Keratinocyte (primary cell): Measurements from ENCODE around the gene GUK1. TPM values are rescaled to one million over a fixed set of nuclear protein-coding genes. Genes with fewer than 3 reads are reported as not detected.
A peak's percentile ranks its signal among the peaks of the same experiment; 100 is the strongest.

Experiments
- DNase-seq: peaks from one replicate; pipeline ENCODE4 v3.0.0-alpha.2; 2011; ENCODE audit warnings: low read depth, missing footprints, low spot score
- FAIRE-seq: peaks from 2 replicates; lab custom pipeline; 2011; peaks lifted over from hg19 to GRCh38; lab: Jason Lieb, UNC
- H2AFZ ChIP-seq: 2 replicates; pipeline ENCODE4 v1.6.0; 2012; ENCODE audit warnings: low read length, control low read depth, inconsistent platforms; ENCODE audit not compliant: control insufficient read depth
- H3K27ac ChIP-seq: 2 replicates; pipeline ENCODE4 v1.5.1; 2011; ENCODE audit warnings: low read length; ENCODE audit not compliant: control insufficient read depth, insufficient read depth
- H3K27me3 ChIP-seq: 3 replicates; pipeline ENCODE4 v1.6.0; 2011; ENCODE audit warnings: low read length; ENCODE audit not compliant: control insufficient read depth, insufficient read depth; ENCODE audit errors: extremely low read depth
- H3K36me3 ChIP-seq, 2 experiments: 2 replicates in 1 of 2; 3 replicates in 1 of 2; pipeline ENCODE4 v1.5.1; 2011; ENCODE audit warnings: low read length in 2 of 2, mild to moderate bottlenecking in 1 of 2; ENCODE audit not compliant: control insufficient read depth in 2 of 2, insufficient read depth in 2 of 2; ENCODE audit errors: extremely low read depth in 1 of 2
- H3K4me1 ChIP-seq: 3 replicates; pipeline ENCODE4 v1.5.1; 2011; ENCODE audit warnings: low read length; ENCODE audit not compliant: control insufficient read depth, insufficient read depth; ENCODE audit errors: extremely low read depth
- H3K4me2 ChIP-seq: 3 replicates; pipeline ENCODE4 v1.6.0; 2011; ENCODE audit warnings: low read depth, low read length; ENCODE audit not compliant: control insufficient read depth, insufficient read depth; ENCODE audit errors: extremely low read depth
- H3K4me3 ChIP-seq, 3 experiments: fragments of 200-600 bp in 1 of 3; sonication (generic) in 1 of 3; 2 replicates in 2 of 3; 3 replicates in 1 of 3; pipeline ENCODE4 v1.5.1; 2011 to 2016; ENCODE audit warnings: low read length in 3 of 3, mild to moderate bottlenecking in 3 of 3, control low read depth in 2 of 3, inconsistent platforms in 1 of 3, low read depth in 1 of 3, mixed read lengths in 1 of 3, mixed run types in 1 of 3, moderate library complexity in 1 of 3; ENCODE audit not compliant: control insufficient read depth in 2 of 3, insufficient read depth in 2 of 3; ENCODE audit errors: extremely low read depth in 1 of 3
- H3K79me2 ChIP-seq: 2 replicates; pipeline ENCODE4 v1.6.0; 2012; ENCODE audit warnings: low read length; ENCODE audit not compliant: control insufficient read depth, insufficient read depth
- H3K9ac ChIP-seq: 3 replicates; pipeline ENCODE4 v1.6.0; 2011; ENCODE audit warnings: low read length; ENCODE audit not compliant: control insufficient read depth, insufficient read depth; ENCODE audit errors: extremely low read depth
- H3K9me1 ChIP-seq: 3 replicates; pipeline ENCODE4 v1.6.0; 2011; ENCODE audit warnings: low read length; ENCODE audit not compliant: control insufficient read depth, insufficient read depth; ENCODE audit errors: extremely low read depth
- H3K9me3 ChIP-seq: 2 replicates; pipeline ENCODE4 v1.5.1; 2012; ENCODE audit warnings: low read depth, low read length; ENCODE audit not compliant: control insufficient read depth
- H4K20me1 ChIP-seq: 3 replicates; pipeline ENCODE4 v1.6.0; 2011; ENCODE audit warnings: low read length; ENCODE audit not compliant: control insufficient read depth, insufficient read depth; ENCODE audit errors: extremely low read depth
- CTCF ChIP-seq, 3 experiments: IDR thresholded peaks in 1 of 3; conservative IDR thresholded peaks in 1 of 3; optimal IDR thresholded peaks in 1 of 3; 2 replicates in 2 of 3; 3 replicates in 1 of 3; pipeline versions ENCODE3 to v1.5.1; 2011; ENCODE audit warnings: low read length in 3 of 3, mild to moderate bottlenecking in 3 of 3, moderate library complexity in 2 of 3, control low read depth in 1 of 3, inconsistent platforms in 1 of 3; ENCODE audit not compliant: insufficient read depth in 2 of 3; ENCODE audit errors: extremely low read depth in 1 of 3
- EZH2 ChIP-seq: IDR thresholded peaks from one replicate; pipeline ENCODE4 v1.6.1; 2012; ENCODE audit warnings: inconsistent platforms, mild to moderate bottlenecking, low read length, moderate library complexity
- dilution Hi-C: fragments of 300-500 bp; cut with MboI; formaldehyde crosslinking; loops from one replicate; pipeline ENCODE4 v1.7.0; 2020; ENCODE audit warnings: low sequenced_read_pairs; ENCODE audit not compliant: extremely low pct_ligation_motif_present
- polyA plus RNA-seq, 5 experiments: library from polyadenylated mRNA; depleted of rRNA in 3 of 5; stranded (reverse) in 3 of 5; stranded (forward) in 1 of 5; unstranded in 1 of 5; fragments of >200 nt; gene quantifications; 1 replicate in 1 of 5; 2 replicates in 3 of 5; 3 replicates in 1 of 5; pipeline versions ENCODE4 v1.2.1 to v1.2.3, GENCODE V29; 2011 to 2012; ENCODE audit warnings: missing spikeins in 2 of 5, low read depth in 1 of 5, low replicate concordance in 1 of 5

GUK1 gene
- polyA plus RNA-seq, 1 donor (not counting 4 experiments of a cell fraction or from before 2014, with no cell fraction given): 450 TPM

GRCh38 chr1:228100822-228101613 lies 39.1 kb upstream of the GUK1 start:
- H4K20me1 ChIP-seq: peaks cover 35% of the 10 kb centered on the region
- H2AFZ ChIP-seq: no peak overlapping the region
- no peak for TF ChIP-seq CTCF (optimal IDR thresholded peaks at IDR 0.05 in 1 of 3, IDR thresholded peaks at IDR 0.05 in 1 of 3, conservative IDR thresholded peaks at IDR 0.05 in 1 of 3; ENCODE audit: extremely low read depth in 1 of 3, insufficient read depth in 2 of 3, low read length in 3 of 3)
- TF ChIP-seq EZH2: no peak
- FAIRE-seq (no peak), DNase-seq (no peak)
- peaks cover 28 to 32% of the 10 kb centered on the region in 2 experiments for H3K36me3 ChIP-seq
- peak overlapping the region in 1 of 3 experiments; percentile 75 for H3K4me3 ChIP-seq
- dilution Hi-C loops: no loop called here
- peaks cover 55% of the 10 kb centered on the region for H3K79me2 ChIP-seq
- no peak overlapping the region for H3K9ac ChIP-seq
- H3K27me3 ChIP-seq: no peaks in the 10 kb centered on the region
- H3K9me3 ChIP-seq: no peaks in the 10 kb centered on the region
- peaks cover 5% of the 10 kb centered on the region for H3K4me1 ChIP-seq
- H3K4me2 ChIP-seq: peak overlapping the region; percentile 80
- peaks cover 2% of the 10 kb centered on the region for H3K9me1 ChIP-seq
- H3K27ac ChIP-seq: no peak overlapping the region

- dilution Hi-C loops: no loop called here
- Histone ChIP-seq H2AFZ (no peak overlapping the region), H3K27ac (no peak overlapping the region), H4K20me1 (peaks cover 29% of the 10 kb centered on the region), H3K36me3 (peaks cover 26 to 33% of the 10 kb centered on the region in 2 experiments), H3K4me2 (peak overlapping the region; percentile 80), H3K27me3 (no peaks in the 10 kb centered on the region), H3K9me3 (no peaks in the 10 kb centered on the region), H3K4me3 (peak overlapping the region; percentile 72 to 87 (median 75)), H3K4me1 (peaks cover 5% of the 10 kb centered on the region), H3K79me2 (peaks cover 50% of the 10 kb centered on the region), H3K9me1 (peaks cover 2% of the 10 kb centered on the region), H3K9ac (peak overlapping the region; percentile 79)
- TF ChIP-seq EZH2: no peak
- no peak for TF ChIP-seq CTCF (optimal IDR thresholded peaks at IDR 0.05 in 1 of 3, IDR thresholded peaks at IDR 0.05 in 1 of 3, conservative IDR thresholded peaks at IDR 0.05 in 1 of 3; ENCODE audit: extremely low read depth in 1 of 3, insufficient read depth in 2 of 3, low read length in 3 of 3)
- DNase-seq (no peak), FAIRE-seq (no peak)
These were observed 38.5 kb upstream of the GUK1 start for GRCh38 chr1:228101614-228101993.
